Osteocyte (in vitro differentiated cells): ENCODE data around the gene CSE1L. TPM values are rescaled to one million over a fixed set of nuclear protein-coding genes. Genes with fewer than 3 reads are reported as not detected.

Experiments
- DNase-seq: peaks from one replicate; pipeline ENCODE4 v3.0.0; 2021; ENCODE audit warnings: mixed read lengths; ENCODE audit not compliant: unreplicated experiment; ENCODE audit errors: extremely low spot score
- H3K27ac Mint-ChIP-seq: one replicate; pipeline ENCODE4 v1.8.0; 2021; ENCODE audit warnings: mild to moderate bottlenecking, mixed read lengths; ENCODE audit not compliant: unreplicated experiment
- H3K27me3 Mint-ChIP-seq: one replicate; pipeline ENCODE4 v1.8.0; 2021; ENCODE audit warnings: mixed read lengths; ENCODE audit not compliant: unreplicated experiment
- H3K36me3 Mint-ChIP-seq: one replicate; pipeline ENCODE4 v1.8.0; 2021; ENCODE audit warnings: mixed read lengths; ENCODE audit not compliant: unreplicated experiment
- H3K4me1 Mint-ChIP-seq: one replicate; pipeline ENCODE4 v1.8.0; 2021; ENCODE audit warnings: mixed read lengths; ENCODE audit not compliant: unreplicated experiment
- H3K4me3 Mint-ChIP-seq: one replicate; pipeline ENCODE4 v1.8.0; 2021; ENCODE audit warnings: mild to moderate bottlenecking, moderate library complexity, mixed read lengths; ENCODE audit not compliant: unreplicated experiment
- H3K9me3 Mint-ChIP-seq: one replicate; pipeline ENCODE4 v1.8.0; 2021; ENCODE audit warnings: mixed read lengths; ENCODE audit not compliant: unreplicated experiment
- CTCF ChIP-seq: fragments of 200-600 bp; sonication (generic); IDR thresholded peaks from 2 replicates; pipeline ENCODE4 v1.5.0; 2021; ENCODE audit warnings: antibody characterized with exemption, mild to moderate bottlenecking, moderate library complexity
- total RNA-seq: library from RNA; stranded (reverse); gene quantifications from 2 replicates; pipeline ENCODE4 v1.2.1, GENCODE V29; 2021

CSE1L gene
- total RNA-seq, 1 donor from 2014 or later = 49.0 TPM

GRCh38 chr20:49030954-49031619 is 15.0 kb upstream of the CSE1L start:
- Mint-ChIP-seq H3K9me3 (no peaks in the 10 kb centered on the region), H3K36me3 (peaks cover 32% of the 10 kb centered on the region), H3K4me3 (no peak overlapping the region), H3K4me1 (peaks cover 5% of the 10 kb centered on the region), H3K27ac (no peak overlapping the region), H3K27me3 (no peaks in the 10 kb centered on the region)
- TF ChIP-seq CTCF = no peak
- DNase-seq = no peak

- no peaks in the 10 kb centered on the region for H3K27me3 Mint-ChIP-seq
- H3K27ac Mint-ChIP-seq = no peak overlapping the region
- no peak for DNase-seq
- no peak for TF ChIP-seq CTCF
- no peaks in the 10 kb centered on the region for H3K9me3 Mint-ChIP-seq
- no peak overlapping the region for H3K4me3 Mint-ChIP-seq
- H3K36me3 Mint-ChIP-seq = peaks cover 32% of the 10 kb centered on the region
- H3K4me1 Mint-ChIP-seq = peaks cover 5% of the 10 kb centered on the region
Measured at GRCh38 chr20:49032455-49032854, 13.7 kb upstream of the CSE1L start.

GRCh38 chr20:49034070-49034732 is 11.9 kb upstream of the CSE1L start:
- DNase-seq = no peak
- peaks cover 24% of the 10 kb centered on the region for H3K36me3 Mint-ChIP-seq

GRCh38 chr20:49037962-49038387 is 8.1 kb upstream of the CSE1L start:
- no peaks in the 10 kb centered on the region for H3K9me3 Mint-ChIP-seq

More at GRCh38 chr20:49034070-49034732, 11.9 kb upstream of the CSE1L start:
- Mint-ChIP-seq H3K4me3 (no peak overlapping the region), H3K27me3 (no peaks in the 10 kb centered on the region), H3K4me1 (no peaks in the 10 kb centered on the region), H3K27ac (no peak overlapping the region), H3K9me3 (no peaks in the 10 kb centered on the region)
- no peak for TF ChIP-seq CTCF

More at GRCh38 chr20:49037962-49038387, 8.1 kb upstream of the CSE1L start:
- Mint-ChIP-seq H3K27me3 (no peaks in the 10 kb centered on the region), H3K27ac (no peak overlapping the region), H3K4me1 (no peaks in the 10 kb centered on the region), H3K4me3 (no peak overlapping the region), H3K36me3 (peaks cover 14% of the 10 kb centered on the region)
- TF ChIP-seq CTCF = no peak
- no peak for DNase-seq
